Keratinocyte (primary cell): ENCODE results near the gene DLG2. TPM values are rescaled to one million over a fixed set of nuclear protein-coding genes. Genes with fewer than 3 reads are reported as not detected.

Experiments used
- DNase-seq: peaks from one replicate; pipeline ENCODE4 v3.0.0-alpha.2; 2011; ENCODE audit warnings: low read depth, missing footprints, low spot score
- FAIRE-seq: peaks from 2 replicates; lab custom pipeline; 2011; peaks lifted over from hg19 to GRCh38; lab: Jason Lieb, UNC
- H2AFZ ChIP-seq: 2 replicates; pipeline ENCODE4 v1.6.0; 2012; ENCODE audit warnings: low read length, control low read depth, inconsistent platforms; ENCODE audit not compliant: control insufficient read depth
- H3K27ac ChIP-seq: 2 replicates; pipeline ENCODE4 v1.5.1; 2011; ENCODE audit warnings: low read length; ENCODE audit not compliant: control insufficient read depth, insufficient read depth
- H3K27me3 ChIP-seq: 3 replicates; pipeline ENCODE4 v1.6.0; 2011; ENCODE audit warnings: low read length; ENCODE audit not compliant: control insufficient read depth, insufficient read depth; ENCODE audit errors: extremely low read depth
- H3K36me3 ChIP-seq, 2 experiments: 2 replicates in 1 of 2; 3 replicates in 1 of 2; pipeline ENCODE4 v1.5.1; 2011; ENCODE audit warnings: low read length in 2 of 2, mild to moderate bottlenecking in 1 of 2; ENCODE audit not compliant: control insufficient read depth in 2 of 2, insufficient read depth in 2 of 2; ENCODE audit errors: extremely low read depth in 1 of 2
- H3K4me1 ChIP-seq: 3 replicates; pipeline ENCODE4 v1.5.1; 2011; ENCODE audit warnings: low read length; ENCODE audit not compliant: control insufficient read depth, insufficient read depth; ENCODE audit errors: extremely low read depth
- H3K4me2 ChIP-seq: 3 replicates; pipeline ENCODE4 v1.6.0; 2011; ENCODE audit warnings: low read depth, low read length; ENCODE audit not compliant: control insufficient read depth, insufficient read depth; ENCODE audit errors: extremely low read depth
- H3K4me3 ChIP-seq, 3 experiments: fragments of 200-600 bp in 1 of 3; sonication (generic) in 1 of 3; 2 replicates in 2 of 3; 3 replicates in 1 of 3; pipeline ENCODE4 v1.5.1; 2011 to 2016; ENCODE audit warnings: low read length in 3 of 3, mild to moderate bottlenecking in 3 of 3, control low read depth in 2 of 3, inconsistent platforms in 1 of 3, low read depth in 1 of 3, mixed read lengths in 1 of 3, mixed run types in 1 of 3, moderate library complexity in 1 of 3; ENCODE audit not compliant: control insufficient read depth in 2 of 3, insufficient read depth in 2 of 3; ENCODE audit errors: extremely low read depth in 1 of 3
- H3K79me2 ChIP-seq: 2 replicates; pipeline ENCODE4 v1.6.0; 2012; ENCODE audit warnings: low read length; ENCODE audit not compliant: control insufficient read depth, insufficient read depth
- H3K9ac ChIP-seq: 3 replicates; pipeline ENCODE4 v1.6.0; 2011; ENCODE audit warnings: low read length; ENCODE audit not compliant: control insufficient read depth, insufficient read depth; ENCODE audit errors: extremely low read depth
- H3K9me1 ChIP-seq: 3 replicates; pipeline ENCODE4 v1.6.0; 2011; ENCODE audit warnings: low read length; ENCODE audit not compliant: control insufficient read depth, insufficient read depth; ENCODE audit errors: extremely low read depth
- H3K9me3 ChIP-seq: 2 replicates; pipeline ENCODE4 v1.5.1; 2012; ENCODE audit warnings: low read depth, low read length; ENCODE audit not compliant: control insufficient read depth
- H4K20me1 ChIP-seq: 3 replicates; pipeline ENCODE4 v1.6.0; 2011; ENCODE audit warnings: low read length; ENCODE audit not compliant: control insufficient read depth, insufficient read depth; ENCODE audit errors: extremely low read depth
- CTCF ChIP-seq, 3 experiments: IDR thresholded peaks in 1 of 3; conservative IDR thresholded peaks in 1 of 3; optimal IDR thresholded peaks in 1 of 3; 2 replicates in 2 of 3; 3 replicates in 1 of 3; pipeline versions ENCODE3 to v1.5.1; 2011; ENCODE audit warnings: low read length in 3 of 3, mild to moderate bottlenecking in 3 of 3, moderate library complexity in 2 of 3, control low read depth in 1 of 3, inconsistent platforms in 1 of 3; ENCODE audit not compliant: insufficient read depth in 2 of 3; ENCODE audit errors: extremely low read depth in 1 of 3
- EZH2 ChIP-seq: IDR thresholded peaks from one replicate; pipeline ENCODE4 v1.6.1; 2012; ENCODE audit warnings: inconsistent platforms, mild to moderate bottlenecking, low read length, moderate library complexity
- dilution Hi-C: fragments of 300-500 bp; cut with MboI; formaldehyde crosslinking; loops from one replicate; pipeline ENCODE4 v1.7.0; 2020; ENCODE audit warnings: low sequenced_read_pairs; ENCODE audit not compliant: extremely low pct_ligation_motif_present
- polyA plus RNA-seq, 5 experiments: library from polyadenylated mRNA; depleted of rRNA in 3 of 5; stranded (reverse) in 3 of 5; stranded (forward) in 1 of 5; unstranded in 1 of 5; fragments of >200 nt; gene quantifications; 1 replicate in 1 of 5; 2 replicates in 3 of 5; 3 replicates in 1 of 5; pipeline versions ENCODE4 v1.2.1 to v1.2.3, GENCODE V29; 2011 to 2012; ENCODE audit warnings: missing spikeins in 2 of 5, low read depth in 1 of 5, low replicate concordance in 1 of 5

The DLG2 gene
- polyA plus RNA-seq, 1 donor (not counting 4 experiments of a cell fraction or from before 2014, with no cell fraction given): 0.55 TPM

GRCh38 chr11:85539029-85539689 is 88.0 kb downstream of the DLG2 start:
- Histone ChIP-seq H3K4me3 (no peak overlapping the region), H3K9me1 (no peaks in the 10 kb centered on the region), H3K4me1 (no peaks in the 10 kb centered on the region), H3K36me3 (no peaks in the 10 kb centered on the region), H3K27ac (no peak overlapping the region), H3K4me2 (no peak overlapping the region), H2AFZ (no peak overlapping the region), H3K9ac (no peak overlapping the region), H3K9me3 (no peaks in the 10 kb centered on the region), H4K20me1 (no peaks in the 10 kb centered on the region), H3K79me2 (no peaks in the 10 kb centered on the region), H3K27me3 (no peaks in the 10 kb centered on the region)
- TF ChIP-seq CTCF (optimal IDR thresholded peaks at IDR 0.05 in 1 of 3, IDR thresholded peaks at IDR 0.05 in 1 of 3, conservative IDR thresholded peaks at IDR 0.05 in 1 of 3; ENCODE audit: extremely low read depth in 1 of 3, insufficient read depth in 2 of 3, low read length in 3 of 3): no peak
- no peak for TF ChIP-seq EZH2
- FAIRE-seq (no peak), DNase-seq (no peak)
- dilution Hi-C loops: no loop called here

- H3K9me3 ChIP-seq: no peaks in the 10 kb centered on the region
- H3K9ac ChIP-seq: no peak overlapping the region
- no peaks in the 10 kb centered on the region for H3K27me3 ChIP-seq
- H3K4me3 ChIP-seq: no peak overlapping the region
- H3K36me3 ChIP-seq: no peaks in the 10 kb centered on the region
- H3K9me1 ChIP-seq: no peaks in the 10 kb centered on the region
- no peak overlapping the region for H3K4me2 ChIP-seq
- no peaks in the 10 kb centered on the region for H3K4me1 ChIP-seq
- dilution Hi-C loops: no loop called here
- no peak overlapping the region for H2AFZ ChIP-seq
- no peaks in the 10 kb centered on the region for H4K20me1 ChIP-seq
- H3K27ac ChIP-seq: no peak overlapping the region
- DNase-seq (no peak), FAIRE-seq (no peak)
- TF ChIP-seq EZH2: no peak
- no peak for TF ChIP-seq CTCF (optimal IDR thresholded peaks at IDR 0.05 in 1 of 3, IDR thresholded peaks at IDR 0.05 in 1 of 3, conservative IDR thresholded peaks at IDR 0.05 in 1 of 3; ENCODE audit: extremely low read depth in 1 of 3, insufficient read depth in 2 of 3, low read length in 3 of 3)
- H3K79me2 ChIP-seq: no peaks in the 10 kb centered on the region
Measured at GRCh38 chr11:85536438-85536837, 90.7 kb downstream of the DLG2 start.
